Measurements from ENCODE around the gene EIF2AK2. TPM values are rescaled to one million over a fixed set of nuclear protein-coding genes. Genes with fewer than 3 reads are reported as not detected.

EIF2AK2 gene
- total and polyA plus RNA-seq, 3 donors from 2014 or later: 8.5 to 23.7 (median 15.7) TPM

GRCh38 chr2:37083873-37084794 is 72.6 kb downstream of the EIF2AK2 start, which contains the start of the genes GPATCH11 and HEATR5B:
GPATCH11 (plus strand) TSS chr2:37084518; CDS start chr2:37088382, 3,864 bp downstream.
HEATR5B (minus strand) TSS chr2:37084372; CDS start chr2:37083414, 958 bp downstream.
- peaks cover 21% of the 10 kb centered on the region for H3K4me1 ChIP-seq
- H3K27ac ChIP-seq: peak within 1 kb of the TSS; percentile 62 to 83
- 0% methylated on average over 49 to 74 of the region's 74 CpGs for WGBS, 2 donors
- H3K27me3 ChIP-seq: no peaks in the 10 kb centered on the region
- no peaks in the 10 kb centered on the region for H3K36me3 ChIP-seq (ENCODE audit: low read depth, missing control alignments)
- no peaks in the 10 kb centered on the region for H3K9me3 ChIP-seq
- peak; percentile 98 for DNase-seq
- intact Hi-C loops (cut with DNase I; ENCODE audit: low total_unique reads): no loop called here
- no peak for TF ChIP-seq CTCF (IDR thresholded peaks at IDR 0.05)
- TF ChIP-seq POLR2A (IDR thresholded peaks at IDR 0.05): no peak
- peak within 1 kb of the TSS; percentile 76 to 94 for H3K4me3 ChIP-seq

- no peaks in the 10 kb centered on the region for H3K36me3 ChIP-seq (ENCODE audit: low read depth, missing control alignments)
- H3K27ac ChIP-seq: no peak overlapping the region
- WGBS, 2 donors: 69 to 72% methylated on average over 3 of the region's 3 CpGs
- H3K4me1 ChIP-seq: peaks cover 19% of the 10 kb centered on the region
- no peaks in the 10 kb centered on the region for H3K27me3 ChIP-seq
- TF ChIP-seq POLR2A (IDR thresholded peaks at IDR 0.05): no peak
- DNase-seq: no peak
- H3K4me3 ChIP-seq: no peak overlapping the region
- H3K9me3 ChIP-seq: no peaks in the 10 kb centered on the region
- intact Hi-C loops (cut with DNase I; ENCODE audit: low total_unique reads): no loop called here
These were observed 76.1 kb downstream of the EIF2AK2 start for GRCh38 chr2:37080689-37081088.

GRCh38 chr2:37080266-37080665 is 76.5 kb downstream of the EIF2AK2 start:
- Histone ChIP-seq H3K4me3 (no peak overlapping the region), H3K36me3 (ENCODE audit: low read depth, missing control alignments) (no peaks in the 10 kb centered on the region), H3K4me1 (peaks cover 14% of the 10 kb centered on the region), H3K27ac (no peak overlapping the region), H3K27me3 (no peaks in the 10 kb centered on the region), H3K9me3 (no peaks in the 10 kb centered on the region)
- intact Hi-C loops (cut with DNase I; ENCODE audit: low total_unique reads): no loop called here
- no peak for TF ChIP-seq CTCF (IDR thresholded peaks at IDR 0.05)
- TF ChIP-seq POLR2A (IDR thresholded peaks at IDR 0.05): no peak
- WGBS, 2 donors: 75 to 96% methylated on average over 2 of the region's 2 CpGs
- DNase-seq: no peak

GRCh38 chr2:37070931-37071330 is 85.8 kb downstream of the EIF2AK2 start:
- H3K27ac ChIP-seq: no peak overlapping the region
- no peaks in the 10 kb centered on the region for H3K36me3 ChIP-seq (ENCODE audit: low read depth, missing control alignments)
- H3K4me3 ChIP-seq: no peak overlapping the region
- intact Hi-C loops (cut with DNase I; ENCODE audit: low total_unique reads): no loop called here
- no peak for DNase-seq
- H3K27me3 ChIP-seq: no peaks in the 10 kb centered on the region
- WGBS, 2 donors: 95 to 100% methylated on average over 2 of the region's 2 CpGs
- no peaks in the 10 kb centered on the region for H3K9me3 ChIP-seq
- no peak for TF ChIP-seq CTCF (IDR thresholded peaks at IDR 0.05)
- TF ChIP-seq POLR2A (IDR thresholded peaks at IDR 0.05): no peak
- H3K4me1 ChIP-seq: no peaks in the 10 kb centered on the region

GRCh38 chr2:37068686-37069085 is 88.1 kb downstream of the EIF2AK2 start:
- H3K27me3 ChIP-seq: no peaks in the 10 kb centered on the region
- H3K4me1 ChIP-seq: no peaks in the 10 kb centered on the region
- no peak overlapping the region for H3K4me3 ChIP-seq
- DNase-seq: no peak
- no peaks in the 10 kb centered on the region for H3K36me3 ChIP-seq (ENCODE audit: low read depth, missing control alignments)
- no peak overlapping the region for H3K27ac ChIP-seq
- no peaks in the 10 kb centered on the region for H3K9me3 ChIP-seq
- 83 to 91% methylated on average over 6 of the region's 6 CpGs for WGBS, 2 donors
- TF ChIP-seq CTCF (IDR thresholded peaks at IDR 0.05) (no peak), POLR2A (IDR thresholded peaks at IDR 0.05) (no peak)
- intact Hi-C loops (cut with DNase I; ENCODE audit: low total_unique reads): no loop called here
